Brain microvascular endothelial cell (primary cell): ENCODE measurements around the gene WDR91.

Source experiments
- DNase-seq: peaks from one replicate; pipeline ENCODE4 v3.0.0-alpha.2; 2020
- H3K27ac ChIP-seq: fragments of 250-450 bp; sonication (Bioruptor Pico); 2 replicates; pipeline ENCODE4 v1.5.1; 2020; ENCODE audit warnings: mild to moderate bottlenecking, moderate library complexity
- H3K27me3 ChIP-seq: fragments of 250-450 bp; sonication (Bioruptor Pico); replicated peaks from 2 replicates; pipeline ENCODE4 v1.5.1; 2020; ENCODE audit warnings: mild to moderate bottlenecking
- H3K36me3 ChIP-seq: fragments of 250-450 bp; sonication (Bioruptor Pico); replicated peaks from 2 replicates; pipeline ENCODE4 v1.5.1; 2020; ENCODE audit warnings: mild to moderate bottlenecking
- H3K4me3 ChIP-seq: 2 replicates; pipeline ENCODE4 v1.5.1; 2011; ENCODE audit warnings: low read depth, mild to moderate bottlenecking, control low read depth, low read length, moderate library complexity
- in situ Hi-C: cut with HindIII; loops from 2 replicates; pipeline ENCODE4 v1.10.0; 2017; ENCODE audit warnings: low sequenced_read_pairs, low pct_ligation_motif_present
- TF ChIP-seq, protein P1 (sequence below): IDR thresholded peaks from 2 replicates; pipeline ENCODE4 v1.5.1; 2011; ENCODE audit warnings: low read depth, mild to moderate bottlenecking, moderate library complexity, low read length, control low read depth, inconsistent platforms; ENCODE audit errors: missing control alignments

Gene WDR91

DNA sequence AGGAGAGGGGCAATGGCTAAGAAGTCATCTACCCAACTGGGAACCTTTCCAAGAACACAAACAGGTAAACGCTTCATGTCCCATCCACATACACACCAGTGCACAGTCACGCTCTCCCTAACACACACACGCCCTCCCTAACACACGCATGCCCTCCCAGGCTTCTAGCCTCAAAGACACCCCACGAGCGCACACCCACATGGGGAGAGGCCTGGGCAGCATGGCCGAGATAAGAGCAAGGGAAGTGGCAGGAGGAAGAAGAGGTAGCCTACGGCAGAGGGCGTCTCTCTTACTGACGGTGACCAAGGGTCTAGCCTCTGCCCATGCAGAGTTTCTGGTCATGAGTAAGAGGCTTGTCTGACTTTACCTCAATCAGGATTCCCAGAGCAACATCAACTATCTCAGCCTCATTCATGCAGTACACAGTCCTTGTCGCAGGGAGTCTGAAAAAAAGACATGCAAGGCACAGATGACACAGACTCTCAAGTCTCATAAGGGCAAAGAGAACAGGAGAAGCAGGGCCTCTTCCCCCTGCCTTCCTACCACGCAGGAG is 43.9 kb downstream of the WDR91 start:
- H3K27ac ChIP-seq, result no peak overlapping the region
- in situ Hi-C loops, result loop anchor here (25.0 kb wide), 1 partner anchor 180 kb away; the partner anchor contains the start of gene AGBL3
- DNase-seq, result no peak
- H3K27me3 ChIP-seq, result no peaks in the 10 kb centered on the region
- TF ChIP-seq, protein P1, sequence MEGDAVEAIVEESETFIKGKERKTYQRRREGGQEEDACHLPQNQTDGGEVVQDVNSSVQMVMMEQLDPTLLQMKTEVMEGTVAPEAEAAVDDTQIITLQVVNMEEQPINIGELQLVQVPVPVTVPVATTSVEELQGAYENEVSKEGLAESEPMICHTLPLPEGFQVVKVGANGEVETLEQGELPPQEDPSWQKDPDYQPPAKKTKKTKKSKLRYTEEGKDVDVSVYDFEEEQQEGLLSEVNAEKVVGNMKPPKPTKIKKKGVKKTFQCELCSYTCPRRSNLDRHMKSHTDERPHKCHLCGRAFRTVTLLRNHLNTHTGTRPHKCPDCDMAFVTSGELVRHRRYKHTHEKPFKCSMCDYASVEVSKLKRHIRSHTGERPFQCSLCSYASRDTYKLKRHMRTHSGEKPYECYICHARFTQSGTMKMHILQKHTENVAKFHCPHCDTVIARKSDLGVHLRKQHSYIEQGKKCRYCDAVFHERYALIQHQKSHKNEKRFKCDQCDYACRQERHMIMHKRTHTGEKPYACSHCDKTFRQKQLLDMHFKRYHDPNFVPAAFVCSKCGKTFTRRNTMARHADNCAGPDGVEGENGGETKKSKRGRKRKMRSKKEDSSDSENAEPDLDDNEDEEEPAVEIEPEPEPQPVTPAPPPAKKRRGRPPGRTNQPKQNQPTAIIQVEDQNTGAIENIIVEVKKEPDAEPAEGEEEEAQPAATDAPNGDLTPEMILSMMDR, result no peak
- peaks cover 25% of the 10 kb centered on the region for H3K36me3 ChIP-seq
- H3K4me3 ChIP-seq, result no peak overlapping the region

- no peak overlapping the region for H3K27ac ChIP-seq
- in situ Hi-C loops, result loop anchor here (25.0 kb wide), 1 partner anchor 179 kb away; the partner anchor contains the start of gene AGBL3
- TF ChIP-seq, protein P1, result no peak
Observed at GRCh38 chr7:135166338-135166990, 44.9 kb downstream of the WDR91 start.

GRCh38 chr7:135165862-135166261 is 45.5 kb downstream of the WDR91 start:
- H3K27me3 ChIP-seq, result no peaks in the 10 kb centered on the region
- H3K36me3 ChIP-seq, result peaks cover 25% of the 10 kb centered on the region
- DNase-seq, result no peak
- TF ChIP-seq, protein P1, result no peak
- in situ Hi-C loops, result loop anchor here (25.0 kb wide), 1 partner anchor 179 kb away; the partner anchor contains the start of gene AGBL3
- H3K27ac ChIP-seq, result no peak overlapping the region
- H3K4me3 ChIP-seq, result no peak overlapping the region

More at GRCh38 chr7:135166338-135166990, 44.9 kb downstream of the WDR91 start:
- H3K4me3 ChIP-seq, result no peak overlapping the region
- no peaks in the 10 kb centered on the region for H3K27me3 ChIP-seq
- peaks cover 25% of the 10 kb centered on the region for H3K36me3 ChIP-seq
- no peak for DNase-seq

- TF ChIP-seq, protein P1, result peak; percentile 6
- in situ Hi-C loops, result loop anchor here (25.0 kb wide), 1 partner anchor 177 kb away; the partner anchor contains the start of gene AGBL3
- H3K27me3 ChIP-seq, result no peaks in the 10 kb centered on the region
- no peak for DNase-seq
- no peak overlapping the region for H3K27ac ChIP-seq
- no peak overlapping the region for H3K4me3 ChIP-seq
- H3K36me3 ChIP-seq, result peaks cover 25% of the 10 kb centered on the region
Observed at GRCh38 chr7:135164357-135165061, 46.8 kb downstream of the WDR91 start.

DNA sequence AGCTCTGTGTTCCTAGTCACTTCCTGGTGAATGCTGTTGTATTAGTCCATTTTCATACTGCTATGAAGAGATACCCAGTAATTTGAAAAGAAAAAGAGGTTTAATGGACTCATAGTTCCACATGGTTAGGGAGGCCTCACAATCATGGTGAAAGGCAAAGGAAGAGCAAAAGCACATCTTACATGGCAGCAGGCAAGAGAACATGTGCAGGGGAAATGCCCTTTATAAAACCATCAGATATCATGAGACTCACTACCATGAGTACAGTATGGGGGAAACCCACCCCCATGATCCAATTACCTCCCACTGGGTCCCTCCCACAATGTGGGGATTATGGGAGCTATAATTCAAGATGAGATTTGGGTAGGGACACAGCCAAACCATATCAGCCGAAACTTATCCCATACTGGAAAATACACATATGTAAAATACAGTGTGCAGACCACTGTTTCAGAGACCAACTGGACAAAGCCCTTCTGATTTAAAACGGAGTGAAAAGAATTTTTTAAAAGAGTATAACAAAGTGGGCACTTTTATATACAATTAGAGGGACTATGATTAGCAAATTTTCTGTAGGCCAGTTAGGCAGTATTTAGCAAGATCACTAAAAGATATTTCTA is 48.8 kb downstream of the WDR91 start:
- TF ChIP-seq, protein P1, result no peak
- Histone ChIP-seq H3K4me3 (no peak overlapping the region), H3K27ac (no peak overlapping the region), H3K27me3 (no peaks in the 10 kb centered on the region), H3K36me3 (peaks cover 15% of the 10 kb centered on the region)
- in situ Hi-C loops, result loop anchor here (25.0 kb wide), 1 partner anchor 175 kb away; the partner anchor contains the start of gene AGBL3
- no peak for DNase-seq
